BJ (cell line): Measurements from ENCODE around the gene SLAMF1. TPM values are rescaled to one million over a fixed set of nuclear protein-coding genes. Genes with fewer than 3 reads are reported as not detected.

Source experiments
- CTCF ChIA-PET: fragments of 350-600 bp; formaldehyde crosslinking; extraction: SDS; loops from one replicate; lab custom pipeline; 2021; ENCODE audit warnings: antibody characterized with exemption, inconsistent platforms; lab: Yijun Ruan, JAX
- POLR2A ChIA-PET: fragments of 300-600 bp; sonication (Branson Sonifier 250); formaldehyde crosslinking; extraction: SDS; loops from one replicate; lab custom pipeline; 2021; ENCODE audit warnings: antibody characterized with exemption; lab: Charles Lee
- DNase-seq: peaks from one replicate; pipeline ENCODE4 v3.0.0-alpha.2; 2011; ENCODE audit warnings: low read depth
- H3K27me3 ChIP-seq: 2 replicates; pipeline ENCODE4 v1.6.0; 2011; ENCODE audit warnings: low read length; ENCODE audit not compliant: control insufficient read depth, insufficient read depth
- H3K36me3 ChIP-seq: 2 replicates; pipeline ENCODE4 v1.5.1; 2011; ENCODE audit warnings: low read length; ENCODE audit not compliant: control insufficient read depth, insufficient read depth
- H3K4me3 ChIP-seq: 2 replicates; pipeline ENCODE4 v1.5.1; 2011; ENCODE audit warnings: low read depth, mild to moderate bottlenecking, control low read depth, low read length
- CTCF ChIP-seq: IDR thresholded peaks from 2 replicates; pipeline ENCODE4 v1.5.1; 2011; ENCODE audit warnings: low read depth, mild to moderate bottlenecking, control low read depth, inconsistent platforms, low read length, moderate library complexity; ENCODE audit not compliant: insufficient read depth
- polyA plus RNA-seq: library from polyadenylated mRNA; depleted of rRNA; stranded (reverse); fragments of >200 nt; gene quantifications from 2 replicates; pipeline ENCODE4 v1.2.3, GENCODE V29; 2011

SLAMF1 gene
- polyA plus RNA-seq, 1 experiment, result not detected

DNA sequence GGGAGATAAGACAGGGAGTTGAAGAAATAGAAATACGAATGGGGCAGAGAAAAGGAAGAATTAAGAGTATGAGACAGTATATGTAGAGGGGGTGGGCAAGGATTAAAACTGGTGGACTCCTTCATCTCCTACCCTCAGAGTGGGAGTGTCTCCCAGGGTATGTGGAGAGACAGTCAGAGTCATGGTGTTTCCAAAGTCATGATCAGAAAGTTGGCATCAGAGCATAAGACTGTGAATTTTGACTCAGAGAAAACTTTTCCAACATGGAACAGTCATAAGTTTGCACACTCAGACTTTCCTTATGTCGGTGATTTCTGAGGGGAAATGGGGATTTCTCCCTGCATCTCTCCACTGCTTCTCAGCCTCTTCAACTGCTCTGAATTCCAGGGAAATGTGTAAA, 70.0 kb downstream of the SLAMF1 start:
- no peak for DNase-seq
- CTCF ChIA-PET, result no interaction called here
- no peak for TF ChIP-seq CTCF
- Histone ChIP-seq H3K36me3 (no peaks in the 10 kb centered on the region), H3K27me3 (no peaks in the 10 kb centered on the region), H3K4me3 (no peak overlapping the region)
- POLR2A ChIA-PET, result no interaction called here

DNA sequence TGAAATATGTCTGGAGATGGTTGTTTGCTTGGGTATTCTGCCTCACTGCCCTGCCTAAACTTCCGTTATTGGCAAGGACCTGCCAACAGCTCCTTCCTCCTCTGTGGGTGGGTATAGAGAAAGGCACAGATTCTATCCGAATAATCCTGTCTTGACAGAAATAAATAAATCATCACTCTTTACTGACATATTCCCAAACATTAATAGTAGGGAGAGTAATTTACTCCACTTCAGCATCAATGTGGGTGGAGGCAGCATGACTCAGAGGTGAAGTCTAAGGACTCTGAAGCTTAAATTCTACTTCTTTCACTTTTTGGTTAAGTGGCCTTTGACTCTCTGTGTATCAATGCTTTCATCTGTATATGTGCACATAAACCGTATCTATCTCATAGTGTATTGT, 70.5 kb downstream of the SLAMF1 start:
- H3K27me3 ChIP-seq, result no peaks in the 10 kb centered on the region
- no peak for TF ChIP-seq CTCF
- no peak overlapping the region for H3K4me3 ChIP-seq
- ChIA-PET POLR2A (no interaction called here), CTCF (no interaction called here)
- H3K36me3 ChIP-seq, result no peaks in the 10 kb centered on the region
- DNase-seq, result no peak

- Histone ChIP-seq H3K36me3 (no peaks in the 10 kb centered on the region), H3K4me3 (no peak overlapping the region), H3K27me3 (no peaks in the 10 kb centered on the region)
- TF ChIP-seq CTCF, result no peak
- ChIA-PET POLR2A (no interaction called here), CTCF (interaction anchor here (0.6 kb wide), 1 partner anchor 10 kb away, joined by 3 read pairs; no protein-coding TSS in a partner anchor)
- no peak for DNase-seq
These were observed 71.7 kb downstream of the SLAMF1 start for GRCh38 chr1:160575112-160575664.

DNA sequence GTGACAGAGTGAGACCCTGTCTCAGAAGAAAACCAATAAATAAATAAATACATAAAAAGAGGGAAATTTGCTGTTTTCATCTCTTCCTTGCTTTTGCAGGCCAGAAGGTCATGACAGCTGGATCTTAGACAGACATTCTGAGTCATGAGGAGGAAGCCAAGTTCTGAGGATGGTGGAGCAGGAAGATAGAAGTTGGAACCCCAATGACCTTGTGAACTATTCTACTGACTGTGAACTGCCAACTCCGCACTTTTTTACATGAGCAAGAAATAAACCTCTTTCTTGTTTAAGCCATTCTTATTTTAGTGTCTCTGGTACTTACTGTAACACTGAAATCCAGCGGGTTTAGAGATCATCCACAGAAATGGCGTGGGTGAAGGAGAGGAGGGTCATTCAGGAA, 76.0 kb downstream of the SLAMF1 start:
- TF ChIP-seq CTCF, result no peak
- Histone ChIP-seq H3K4me3 (no peak overlapping the region), H3K36me3 (no peaks in the 10 kb centered on the region), H3K27me3 (no peaks in the 10 kb centered on the region)
- no peak for DNase-seq
- ChIA-PET POLR2A (no interaction called here), CTCF (no interaction called here)

DNA sequence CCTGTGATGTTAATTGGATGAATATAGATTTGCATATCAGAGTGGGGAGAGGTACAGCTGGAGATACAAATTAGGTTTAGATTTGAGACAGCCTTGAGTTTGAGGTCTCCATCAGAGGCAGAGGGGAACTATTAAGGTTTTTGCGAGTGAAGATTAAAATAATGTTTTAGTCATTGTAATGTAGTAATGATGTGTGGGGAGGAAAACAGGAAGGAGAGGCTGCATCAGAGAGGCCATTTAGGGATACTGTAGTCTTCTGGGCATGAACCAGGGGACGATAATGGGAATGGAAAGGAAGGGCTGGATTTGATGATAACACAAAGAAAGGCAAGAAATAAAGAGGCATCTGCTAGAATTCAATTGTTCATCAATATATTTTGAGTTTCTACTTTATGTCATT, 77.0 kb downstream of the SLAMF1 start:
- H3K27me3 ChIP-seq, result no peaks in the 10 kb centered on the region
- no peak for DNase-seq
- no peaks in the 10 kb centered on the region for H3K36me3 ChIP-seq
- H3K4me3 ChIP-seq, result no peak overlapping the region
- no peak for TF ChIP-seq CTCF
- POLR2A ChIA-PET, result no interaction called here
- CTCF ChIA-PET, result no interaction called here
